Measurements from ENCODE around the gene CYB561. TPM values are rescaled to one million over a fixed set of nuclear protein-coding genes. Genes with fewer than 3 reads are reported as not detected.
"Not testable (repeated sequence)": the region's sequence is repeated elsewhere in the genome, so short reads cannot be mapped to it uniquely, and the experiment has no call there.

CYB561 gene
- total RNA-seq, 2 experiments from 2014 or later: 2.2 to 13.6 TPM

- not testable (repeated sequence) for H3K36me3 Mint-ChIP-seq; ATAC-seq; H3K9me3 Mint-ChIP-seq (ENCODE audit: low read depth); H3K27ac Mint-ChIP-seq; H3K27me3 Mint-ChIP-seq; H3K4me3 Mint-ChIP-seq; DNase-seq
- H3K4me1 Mint-ChIP-seq: peaks cover 10% of the 10 kb centered on the region
- CTCF ChIA-PET: interaction anchor here (1.3 to 5.5 kb wide), 3 partner anchors 8 to 29 kb away, joined by 5 to 27 read pairs (median 6); no protein-coding TSS in a partner anchor
Measured at GRCh38 chr17:63454357-63454756, 8.3 kb upstream of the CYB561 start.

GRCh38 chr17:63452962-63453551, 7.0 kb upstream of the CYB561 start:
- ATAC-seq (no peak), DNase-seq (no peak)
- no peaks in the 10 kb centered on the region for H3K36me3 Mint-ChIP-seq
- no peak overlapping the region for H3K27ac Mint-ChIP-seq
- peaks cover 10% of the 10 kb centered on the region for H3K4me1 Mint-ChIP-seq
- H3K4me3 Mint-ChIP-seq: no peak overlapping the region
- H3K9me3 Mint-ChIP-seq (ENCODE audit: low read depth): no peaks in the 10 kb centered on the region
- CTCF ChIA-PET: interaction anchor here (1.0 to 5.5 kb wide), 3 partner anchors 8 to 28 kb away, joined by 3 to 27 read pairs (median 7); no protein-coding TSS in a partner anchor
- no peaks in the 10 kb centered on the region for H3K27me3 Mint-ChIP-seq

GRCh38 chr17:63452046-63452961, 6.2 kb upstream of the CYB561 start:
- no peak for DNase-seq
- Mint-ChIP-seq H3K27ac (no peak overlapping the region), H3K9me3 (ENCODE audit: low read depth) (no peaks in the 10 kb centered on the region), H3K36me3 (no peaks in the 10 kb centered on the region), H3K4me1 (peaks cover 13% of the 10 kb centered on the region), H3K4me3 (no peak overlapping the region), H3K27me3 (no peaks in the 10 kb centered on the region)
- CTCF ChIA-PET: interaction anchor here (1.7 to 5.5 kb wide), 2 partner anchors 26 to 27 kb away, joined by 7 to 27 read pairs; no protein-coding TSS in a partner anchor
- ATAC-seq: no peak

- H3K4me3 Mint-ChIP-seq: no peak overlapping the region
- H3K4me1 Mint-ChIP-seq: peaks cover 17% of the 10 kb centered on the region
- no peaks in the 10 kb centered on the region for H3K9me3 Mint-ChIP-seq (ENCODE audit: low read depth)
- ATAC-seq: no peak
- H3K27me3 Mint-ChIP-seq: no peaks in the 10 kb centered on the region
- no peak for DNase-seq
- H3K36me3 Mint-ChIP-seq: no peaks in the 10 kb centered on the region
- no peak overlapping the region for H3K27ac Mint-ChIP-seq
- CTCF ChIA-PET: interaction anchor here (1.7 to 5.5 kb wide), 2 partner anchors 26 to 28 kb away, joined by 7 to 27 read pairs; no protein-coding TSS in a partner anchor
Measured at GRCh38 chr17:63451150-63451549, 5.0 kb upstream of the CYB561 start.

- Mint-ChIP-seq H3K4me3 (no peak overlapping the region), H3K36me3 (no peaks in the 10 kb centered on the region), H3K27me3 (no peaks in the 10 kb centered on the region), H3K9me3 (ENCODE audit: low read depth) (no peaks in the 10 kb centered on the region), H3K27ac (no peak overlapping the region), H3K4me1 (peaks cover 17% of the 10 kb centered on the region)
- no peak for ATAC-seq
- CTCF ChIA-PET: interaction anchor here (1.1 to 5.5 kb wide), 3 partner anchors 11 to 28 kb away, joined by 4 to 27 read pairs (median 4); no protein-coding TSS in a partner anchor
- DNase-seq: no peak
Measured at GRCh38 chr17:63450551-63450950, 4.4 kb upstream of the CYB561 start.

- Mint-ChIP-seq H3K27ac (no peak overlapping the region), H3K9me3 (ENCODE audit: low read depth) (no peaks in the 10 kb centered on the region), H3K27me3 (peaks cover 3% of the 10 kb centered on the region), H3K36me3 (no peaks in the 10 kb centered on the region), H3K4me1 (peaks cover 18% of the 10 kb centered on the region), H3K4me3 (no peak overlapping the region)
- CTCF ChIA-PET: interaction anchor here (1.4 to 11.4 kb wide), 3 partner anchors 9 to 30 kb away, joined by 4 to 185 read pairs (median 4); no protein-coding TSS in a partner anchor
- ATAC-seq (no peak), DNase-seq (no peak)
Measured at GRCh38 chr17:63448655-63449054, 2.5 kb upstream of the CYB561 start.

GRCh38 chr17:63447471-63448009, 1.4 kb upstream of the CYB561 start:
- Mint-ChIP-seq H3K36me3 (no peaks in the 10 kb centered on the region), H3K27ac (peak overlapping the region; percentile 75), H3K27me3 (peaks cover 3% of the 10 kb centered on the region), H3K4me1 (peaks cover 18% of the 10 kb centered on the region), H3K9me3 (ENCODE audit: low read depth) (no peaks in the 10 kb centered on the region), H3K4me3 (peak overlapping the region; percentile 47)
- DNase-seq: no peak
- ATAC-seq: no peak
- CTCF ChIA-PET: interaction anchor here (0.5 to 11.4 kb wide), 8 partner anchors 7 to 174 kb away, joined by 3 to 185 read pairs (median 6); partner anchors contain the start of gene ACE

GRCh38 chr17:63446753-63447470, 806 bp upstream of the CYB561 start:
- Mint-ChIP-seq H3K36me3 (no peaks in the 10 kb centered on the region), H3K9me3 (ENCODE audit: low read depth) (no peaks in the 10 kb centered on the region), H3K4me1 (peaks cover 18% of the 10 kb centered on the region), H3K27ac (peak overlapping the region; percentile 75), H3K27me3 (peaks cover 3% of the 10 kb centered on the region), H3K4me3 (peak overlapping the region; percentile 47)
- CTCF ChIA-PET: interaction anchor here (1.1 to 11.4 kb wide), 6 partner anchors 8 to 174 kb away, joined by 5 to 185 read pairs (median 15); partner anchors contain the start of gene ACE
- DNase-seq (peak; percentile 54), ATAC-seq (peak; percentile 34)

- CTCF ChIA-PET: interaction anchor here (1.2 to 11.4 kb wide), 4 partner anchors 8 to 167 kb away, joined by 3 to 185 read pairs (median 46); partner anchors contain the start of gene ACE
- H3K4me3 Mint-ChIP-seq: peak overlapping the region; percentile 11
- peak; percentile 22 for ATAC-seq
- H3K27ac Mint-ChIP-seq: peak overlapping the region; percentile 11
- DNase-seq: no peak
- H3K4me1 Mint-ChIP-seq: peaks cover 22% of the 10 kb centered on the region
- peaks cover 3% of the 10 kb centered on the region for H3K27me3 Mint-ChIP-seq
- no peaks in the 10 kb centered on the region for H3K9me3 Mint-ChIP-seq (ENCODE audit: low read depth)
- H3K36me3 Mint-ChIP-seq: no peaks in the 10 kb centered on the region
Measured at GRCh38 chr17:63445571-63445953, 544 bp downstream of the CYB561 start.

GRCh38 chr17:63445065-63445464, 1.0 kb downstream of the CYB561 start:
- H3K27me3 Mint-ChIP-seq: peaks cover 3% of the 10 kb centered on the region
- H3K4me1 Mint-ChIP-seq: peaks cover 23% of the 10 kb centered on the region
- DNase-seq (no peak), ATAC-seq (no peak)
- H3K27ac Mint-ChIP-seq: no peak overlapping the region
- H3K4me3 Mint-ChIP-seq: peak overlapping the region; percentile 11
- no peaks in the 10 kb centered on the region for H3K36me3 Mint-ChIP-seq
- no peaks in the 10 kb centered on the region for H3K9me3 Mint-ChIP-seq (ENCODE audit: low read depth)
- CTCF ChIA-PET: interaction anchor here (1.2 to 11.4 kb wide), 4 partner anchors 8 to 167 kb away, joined by 3 to 185 read pairs (median 46); partner anchors contain the start of gene ACE

- Mint-ChIP-seq H3K27me3 (peaks cover 3% of the 10 kb centered on the region), H3K27ac (no peak overlapping the region), H3K9me3 (ENCODE audit: low read depth) (no peaks in the 10 kb centered on the region), H3K4me1 (peaks cover 25% of the 10 kb centered on the region), H3K36me3 (peaks cover 2% of the 10 kb centered on the region), H3K4me3 (no peak overlapping the region)
- ATAC-seq: no peak
- CTCF ChIA-PET: interaction anchor here (1.2 to 11.4 kb wide), 4 partner anchors 9 to 168 kb away, joined by 3 to 185 read pairs (median 46); partner anchors contain the start of gene ACE
- DNase-seq: no peak
Measured at GRCh38 chr17:63444457-63444856, 1.6 kb downstream of the CYB561 start.

GRCh38 chr17:63443053-63443452, 3.1 kb downstream of the CYB561 start:
- Mint-ChIP-seq H3K27ac (no peak overlapping the region), H3K4me1 (peaks cover 34% of the 10 kb centered on the region), H3K27me3 (peaks cover 3% of the 10 kb centered on the region), H3K9me3 (ENCODE audit: low read depth) (no peaks in the 10 kb centered on the region), H3K4me3 (no peak overlapping the region), H3K36me3 (peaks cover 2% of the 10 kb centered on the region)
- CTCF ChIA-PET: interaction anchor here (1.1 to 11.4 kb wide), 4 partner anchors 12 to 169 kb away, joined by 3 to 185 read pairs (median 46); partner anchors contain the start of gene ACE
- no peak for DNase-seq
- no peak for ATAC-seq
